ENCODE data around the gene DHCR24.
"Not testable (repeated sequence)": the region's sequence is repeated elsewhere in the genome, so short reads cannot be mapped to it uniquely, and the experiment has no call there.

The DHCR24 gene

DNA sequence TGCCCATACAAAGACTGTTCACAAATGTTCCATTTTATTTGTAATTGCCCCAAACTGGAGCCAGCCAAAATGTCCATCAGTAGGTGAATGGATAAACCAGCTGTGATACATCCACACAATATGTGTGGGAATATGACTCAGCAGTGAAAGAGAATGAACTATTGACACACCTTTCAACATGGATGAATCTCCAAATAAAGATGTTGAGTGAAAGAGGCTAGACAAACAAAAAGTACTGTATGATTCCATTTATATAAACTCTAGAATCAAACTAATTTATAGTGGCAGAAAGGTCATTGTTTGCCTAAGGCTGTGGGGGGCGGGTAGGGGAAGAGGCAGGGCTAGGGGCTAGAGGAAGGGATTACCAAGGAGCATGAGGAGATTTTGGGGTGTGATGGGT lies 4.5 kb downstream of the DHCR24 start:
- TF ChIP-seq, protein P1, sequence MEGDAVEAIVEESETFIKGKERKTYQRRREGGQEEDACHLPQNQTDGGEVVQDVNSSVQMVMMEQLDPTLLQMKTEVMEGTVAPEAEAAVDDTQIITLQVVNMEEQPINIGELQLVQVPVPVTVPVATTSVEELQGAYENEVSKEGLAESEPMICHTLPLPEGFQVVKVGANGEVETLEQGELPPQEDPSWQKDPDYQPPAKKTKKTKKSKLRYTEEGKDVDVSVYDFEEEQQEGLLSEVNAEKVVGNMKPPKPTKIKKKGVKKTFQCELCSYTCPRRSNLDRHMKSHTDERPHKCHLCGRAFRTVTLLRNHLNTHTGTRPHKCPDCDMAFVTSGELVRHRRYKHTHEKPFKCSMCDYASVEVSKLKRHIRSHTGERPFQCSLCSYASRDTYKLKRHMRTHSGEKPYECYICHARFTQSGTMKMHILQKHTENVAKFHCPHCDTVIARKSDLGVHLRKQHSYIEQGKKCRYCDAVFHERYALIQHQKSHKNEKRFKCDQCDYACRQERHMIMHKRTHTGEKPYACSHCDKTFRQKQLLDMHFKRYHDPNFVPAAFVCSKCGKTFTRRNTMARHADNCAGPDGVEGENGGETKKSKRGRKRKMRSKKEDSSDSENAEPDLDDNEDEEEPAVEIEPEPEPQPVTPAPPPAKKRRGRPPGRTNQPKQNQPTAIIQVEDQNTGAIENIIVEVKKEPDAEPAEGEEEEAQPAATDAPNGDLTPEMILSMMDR (IDR thresholded peaks at IDR 0.05; ENCODE audit: low read depth, low read length, missing control alignments), result no peak
- no peak for DNase-seq (ENCODE audit: extremely low read depth, low read depth)
- H3K4me3 ChIP-seq (replicated peaks; ENCODE audit: low read depth, low read length), result no peak overlapping the region

DNA sequence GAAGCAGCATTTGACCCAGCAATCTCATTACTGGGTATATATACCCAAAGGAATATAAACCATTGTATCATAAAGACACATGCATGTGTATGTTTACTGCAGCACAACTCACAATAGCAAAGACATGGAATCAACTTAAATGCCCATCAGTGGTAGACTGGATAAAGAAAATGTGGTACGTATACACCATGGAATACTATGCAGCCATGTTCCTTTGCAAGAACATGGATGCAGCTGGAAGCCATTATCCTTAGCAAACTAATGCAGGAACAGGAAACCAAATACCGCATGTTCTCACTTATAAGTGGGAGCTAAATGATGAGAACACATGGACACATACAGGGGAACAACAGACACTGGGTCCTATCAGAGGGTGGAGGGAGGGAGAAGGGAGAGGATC lies 5.4 kb downstream of the DHCR24 start:
- not testable (repeated sequence) for DNase-seq (ENCODE audit: extremely low read depth, low read depth); H3K4me3 ChIP-seq (replicated peaks; ENCODE audit: low read depth, low read length)

DNA sequence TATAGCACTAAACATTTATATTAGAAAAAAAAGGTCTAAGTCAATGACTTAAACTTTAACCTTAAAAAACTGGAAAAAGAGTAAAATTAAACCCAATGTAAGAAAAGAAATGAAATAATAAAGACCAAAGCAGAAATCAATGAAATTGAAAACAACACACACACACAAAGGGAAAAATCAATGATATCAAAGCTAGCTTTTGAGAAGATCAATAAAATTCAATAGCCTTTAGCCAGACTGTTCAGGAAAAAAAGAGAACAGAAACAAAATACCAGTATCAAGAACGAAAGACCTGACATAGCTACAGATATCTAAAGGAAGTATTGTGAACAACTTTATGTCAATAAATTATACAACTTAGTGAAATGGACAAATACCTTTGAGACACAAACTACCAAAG lies 7.1 kb downstream of the DHCR24 start:
- DNase-seq (ENCODE audit: extremely low read depth, low read depth), result no peak
- TF ChIP-seq, protein P1 (IDR thresholded peaks at IDR 0.05; ENCODE audit: low read depth, low read length, missing control alignments), result no peak
- H3K4me3 ChIP-seq (replicated peaks; ENCODE audit: low read depth, low read length), result no peak overlapping the region

DNA sequence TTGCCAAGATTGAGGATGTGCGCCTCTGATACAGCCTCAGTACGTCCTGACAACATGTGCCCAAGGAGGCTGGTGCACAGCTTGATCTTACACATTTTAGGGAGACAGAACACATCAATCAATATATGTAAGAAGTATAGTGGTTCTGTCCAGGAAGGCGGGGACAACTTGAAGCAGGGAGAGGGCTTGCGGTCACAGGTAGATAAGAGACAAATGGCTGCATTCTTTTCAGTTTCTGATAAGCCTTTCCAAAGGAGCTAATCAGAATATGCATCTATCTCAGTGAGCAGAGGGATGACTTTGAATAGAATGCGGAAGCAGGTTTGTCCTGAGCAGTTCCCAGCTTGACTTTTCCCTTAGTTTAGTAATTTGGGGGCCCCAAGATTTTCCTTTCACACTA lies 10.2 kb downstream of the DHCR24 start:
- no peak for DNase-seq (ENCODE audit: extremely low read depth, low read depth)
- TF ChIP-seq, protein P1 (IDR thresholded peaks at IDR 0.05; ENCODE audit: low read depth, low read length, missing control alignments), result no peak
- no peak overlapping the region for H3K4me3 ChIP-seq (replicated peaks; ENCODE audit: low read depth, low read length)

DNA sequence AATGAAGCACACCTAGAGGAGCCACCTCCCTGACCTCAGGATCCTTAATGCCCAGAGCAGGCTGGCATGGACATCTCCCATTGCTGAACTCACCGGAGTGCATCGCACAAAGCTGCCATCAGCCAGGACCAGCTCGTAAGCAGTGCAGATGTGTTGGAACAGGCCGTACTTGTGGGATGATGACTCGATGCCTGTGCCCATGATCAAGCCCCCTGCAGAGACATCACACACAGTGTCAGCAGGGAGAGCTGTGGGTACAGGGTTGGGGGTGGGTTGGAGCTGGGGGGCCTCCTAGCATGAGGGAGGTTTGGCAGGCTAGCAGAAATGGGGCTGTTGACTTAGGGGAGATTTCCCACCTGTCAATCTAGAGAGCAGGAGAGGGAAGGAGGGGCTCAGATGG lies 12.0 kb downstream of the DHCR24 start:
- no peak for DNase-seq (ENCODE audit: extremely low read depth, low read depth)
- H3K4me3 ChIP-seq (replicated peaks; ENCODE audit: low read depth, low read length), result no peak overlapping the region
- TF ChIP-seq, protein P1 (IDR thresholded peaks at IDR 0.05; ENCODE audit: low read depth, low read length, missing control alignments), result no peak

DNA sequence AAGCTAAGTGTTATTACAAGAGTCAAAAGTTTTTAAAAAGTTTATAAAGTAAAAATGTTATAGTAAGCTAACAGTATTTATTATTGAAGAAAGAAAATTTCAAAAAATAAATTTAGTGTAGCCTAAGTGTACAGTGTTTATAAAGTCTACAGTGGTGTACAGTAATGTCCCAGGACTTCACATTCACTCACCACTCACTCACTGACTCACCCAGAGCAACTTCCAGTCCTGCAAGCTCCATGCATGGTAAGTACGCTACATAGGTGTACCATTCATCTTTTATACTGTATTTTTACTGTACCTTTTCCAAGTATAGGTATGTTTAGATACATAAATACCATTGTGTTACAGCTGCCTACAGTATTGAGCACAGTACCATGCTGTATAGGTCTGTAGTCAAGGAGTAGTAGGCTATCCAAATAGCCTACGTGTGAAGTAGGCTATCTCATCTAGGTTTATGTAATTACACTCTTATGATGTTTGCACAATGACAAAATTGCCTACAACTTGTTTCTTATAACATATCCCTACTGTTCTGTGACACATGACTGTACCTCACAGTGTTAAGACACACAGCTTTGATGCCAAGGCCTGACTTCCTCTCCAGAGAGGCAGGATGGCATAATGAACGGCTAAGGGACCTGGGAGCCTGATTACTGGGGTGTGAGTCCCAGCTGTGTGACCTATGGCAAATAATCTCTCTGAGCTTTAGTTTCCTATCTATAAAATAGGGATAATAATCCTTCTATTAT lies 12.7 kb downstream of the DHCR24 start:
- H3K4me3 ChIP-seq (replicated peaks; ENCODE audit: low read depth, low read length), result no peak overlapping the region
- TF ChIP-seq, protein P1 (IDR thresholded peaks at IDR 0.05; ENCODE audit: low read depth, low read length, missing control alignments), result no peak
- DNase-seq (ENCODE audit: extremely low read depth, low read depth), result no peak

DNA sequence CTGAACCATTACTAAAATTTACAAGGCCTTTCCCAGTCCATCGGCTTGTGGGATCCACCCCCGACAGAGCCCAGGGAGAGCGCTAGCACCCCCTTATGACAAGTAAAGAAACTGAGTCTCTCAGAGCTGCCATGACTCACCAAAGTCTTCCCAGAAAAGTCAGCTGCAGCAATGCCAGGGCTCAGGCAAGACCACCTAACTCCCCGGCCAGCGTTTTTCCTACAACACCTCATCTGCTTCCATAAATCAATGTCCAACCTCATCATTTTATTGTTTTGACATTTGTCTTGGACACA lies 15.0 kb downstream of the DHCR24 start:
- TF ChIP-seq, protein P1 (IDR thresholded peaks at IDR 0.05; ENCODE audit: low read depth, low read length, missing control alignments), result no peak
- DNase-seq (ENCODE audit: extremely low read depth, low read depth), result no peak
- H3K4me3 ChIP-seq (replicated peaks; ENCODE audit: low read depth, low read length), result no peak overlapping the region

Data from HFF-Myc (cell line).